K562 (cell line): ENCODE measurements around the gene SEH1L. TPM values are rescaled to one million over a fixed set of nuclear protein-coding genes. Genes with fewer than 3 reads are reported as not detected.
A peak's percentile ranks its signal among the peaks of the same experiment; 100 is the strongest.

ENCODE experiments used
- BRF2 ChIP-seq: IDR thresholded peaks from 3 replicates; pipeline ENCODE4 v1.6.1; 2011; ENCODE audit warnings: borderline replicate concordance, mild to moderate bottlenecking; ENCODE audit not compliant: insufficient read length, insufficient read depth
- CBX1 ChIP-seq: sonication (generic); IDR thresholded peaks from 2 replicates; pipeline ENCODE4 v1.6.1; 2016; ENCODE audit warnings: antibody characterized with exemption, low read depth, mild to moderate bottlenecking
- CBX3 ChIP-seq, 2 experiments: IDR thresholded peaks; 1 replicate in 1 of 2; 2 replicates in 1 of 2; pipeline ENCODE4 v1.6.1; 2012; ENCODE audit warnings: inconsistent platforms in 2 of 2, low read length in 2 of 2, borderline replicate concordance in 1 of 2, control low read depth in 1 of 2
- CREB3L1 ChIP-seq: fragments of 450-650 bp; IDR thresholded peaks from 2 replicates; pipeline ENCODE4 v1.6.1; 2014; ENCODE audit warnings: low read depth, mild to moderate bottlenecking, moderate library complexity, borderline replicate concordance
- GABPB2 ChIP-seq: fragments of 250-450 bp; sonication (Bioruptor Pico); conservative IDR thresholded peaks from 2 replicates; pipeline ENCODE4 v1.5.1; 2021; ENCODE audit warnings: mild to moderate bottlenecking
- HNRNPUL1 ChIP-seq: fragments of 200-400 bp; formaldehyde crosslinking; IDR thresholded peaks from 2 replicates; pipeline ENCODE4 v1.6.1; 2017; ENCODE audit warnings: low read length
- JUND ChIP-seq, 2 experiments: IDR thresholded peaks; 2 replicates in 1 of 2; 3 replicates in 1 of 2; pipeline ENCODE4 v1.6.1; 2011; ENCODE audit warnings: borderline replicate concordance in 2 of 2, low read depth in 2 of 2, low read length in 2 of 2, improper control_type of control experiment in 1 of 2, missing biosample characterization in 1 of 2, missing genetic modification characterization in 1 of 2, missing genetic modification reagents in 1 of 2
- MAZ ChIP-seq, 2 experiments: fragments of 450-650 bp in 1 of 2; sonication (generic) in 1 of 2; formaldehyde crosslinking; IDR thresholded peaks in 1 of 2; conservative IDR thresholded peaks in 1 of 2; 2 replicates each; pipeline versions ENCODE4 v1.4.0 to v1.5.0; 2020; ENCODE audit warnings: mild to moderate bottlenecking in 1 of 2, missing genetic modification reagents in 1 of 2
- MYC ChIP-seq, 2 experiments: fragments of 250-450 bp in 1 of 2; sonication (Bioruptor Pico) in 1 of 2; IDR thresholded peaks; 2 replicates each; pipeline versions ENCODE4 v1.5.1 to v1.6.1; 2012 to 2021; ENCODE audit warnings: low read depth in 2 of 2, borderline replicate concordance in 1 of 2, improper control_type of control experiment in 1 of 2, low read length in 1 of 2, mild to moderate bottlenecking in 1 of 2, moderate library complexity in 1 of 2
- POLR2AphosphoS5 ChIP-seq: IDR thresholded peaks from 2 replicates; pipeline ENCODE4 v1.6.1; 2011; ENCODE audit warnings: mild to moderate bottlenecking, low read depth, low read length, moderate library complexity; ENCODE audit not compliant: control insufficient read depth, insufficient read depth
- RBM14 ChIP-seq: fragments of 200-400 bp; formaldehyde crosslinking; IDR thresholded peaks from 2 replicates; pipeline ENCODE4 v1.6.1; 2018; ENCODE audit warnings: low read depth, mild to moderate bottlenecking, low read length, moderate library complexity, borderline replicate concordance; ENCODE audit not compliant: insufficient read depth
- RCOR1 ChIP-seq, 2 experiments: IDR thresholded peaks; 2 replicates each; pipeline ENCODE4 v1.6.1; 2012; ENCODE audit warnings: low read depth in 2 of 2, low read length in 2 of 2, borderline replicate concordance in 1 of 2, improper control_type of control experiment in 1 of 2
- SAP30 ChIP-seq: fragments of 200-600 bp; sonication (generic); IDR thresholded peaks from 2 replicates; pipeline ENCODE4 v1.6.1; 2012; ENCODE audit warnings: borderline replicate concordance, low read depth, mild to moderate bottlenecking, moderate library complexity, low read length, control low read depth, inconsistent platforms; ENCODE audit not compliant: insufficient read depth, poor library complexity, severe bottlenecking
- SIN3A ChIP-seq, 2 experiments: fragments of 150-350 bp in 1 of 2; IDR thresholded peaks; 2 replicates each; pipeline ENCODE4 v1.6.1; 2011 to 2016; ENCODE audit warnings: borderline replicate concordance in 2 of 2, low read depth in 2 of 2, low read length in 2 of 2, mild to moderate bottlenecking in 2 of 2, moderate library complexity in 2 of 2; ENCODE audit not compliant: control insufficient read depth in 1 of 2
- TAF9B ChIP-seq: fragments of 450-650 bp; IDR thresholded peaks from 2 replicates; pipeline ENCODE4 v1.6.1; 2018; ENCODE audit warnings: mild to moderate bottlenecking; ENCODE audit not compliant: partially characterized antibody
- TARDBP ChIP-seq: fragments of 450-650 bp; IDR thresholded peaks from 2 replicates; pipeline ENCODE4 v1.6.1; 2016
- TCF7L2 ChIP-seq: fragments of 150-350 bp; IDR thresholded peaks from 2 replicates; pipeline ENCODE4 v1.6.1; 2016; ENCODE audit warnings: low read depth, mild to moderate bottlenecking, low read length, moderate library complexity
- TFAP4 ChIP-seq: sonication (generic); formaldehyde crosslinking; IDR thresholded peaks from 2 replicates; pipeline ENCODE4 v1.8.0; 2022; ENCODE audit warnings: missing genetic modification reagents, mild to moderate bottlenecking, moderate library complexity, borderline replicate concordance
- XRCC3 ChIP-seq: fragments of 450-650 bp; IDR thresholded peaks from 2 replicates; pipeline ENCODE4 v1.6.1; 2017; ENCODE audit warnings: mild to moderate bottlenecking, moderate library complexity
- ZNF12 ChIP-seq: sonication (generic); formaldehyde crosslinking; IDR thresholded peaks from 2 replicates; pipeline ENCODE4 v1.4.0; 2020; ENCODE audit warnings: mild to moderate bottlenecking, missing genetic modification reagents
- polyA plus RNA-seq, 8 experiments: library from polyadenylated mRNA; depleted of rRNA in 4 of 8; stranded (reverse) in 5 of 8; unstranded in 3 of 8; fragments of >200 nt; fragmentation: Nextera tagmentation in 2 of 8; fragmentation: Illumina TruSeq in 1 of 8; extraction: Ambion mirVana in 2 of 8; extraction: Trizol in 1 of 8; gene quantifications; 2 replicates each; pipeline versions ENCODE4 v1.2.1 to v1.2.3, GENCODE V29; 2011 to 2014; ENCODE audit warnings: inconsistent platforms in 1 of 8, missing spikeins in 1 of 8
- total RNA-seq, 7 experiments: library from RNA; depleted of rRNA in 6 of 7; stranded (reverse); fragments of >200 nt in 6 of 7; fragmentation: Illumina TruSeq in 2 of 7; extraction: Trizol in 2 of 7; gene quantifications; 2 replicates each; pipeline versions ENCODE4 v1.2.1 to v1.2.3, GENCODE V29; 2011 to 2021; ENCODE audit warnings: low replicate concordance in 1 of 7

SEH1L gene
- total and polyA plus RNA-seq, 9 of the 15 experiments (the other 6 are each of a cell fraction or from before 2014, with no cell fraction given) = 62.2 to 180 (median 108) TPM

- TF ChIP-seq CBX1 (peak; percentile 86), JUND (IDR thresholded peaks at IDR 0.05; ENCODE audit: borderline replicate concordance, low read depth, low read length) (peak; percentile 51; the same call in 1 of the 2 replicates), JUND (tag; IDR thresholded peaks at IDR 0.05; ENCODE audit: borderline replicate concordance, low read depth, low read length) (peak; percentile 16; the same call in 1 of the 3 replicates), ZNF12 (CRISPR knock-in tag) (peak; percentile 73; the same call in 1 of the 2 replicates), XRCC3 (no peak), RCOR1 (IDR thresholded peaks at IDR 0.05; ENCODE audit: borderline replicate concordance in 1 of 2, low read depth in 2 of 2, low read length in 2 of 2) (no peak), TFAP4 (peak; percentile 92), GABPB2 (CRISPR knock-in tag) (no peak), SAP30 (peak; percentile 58), CREB3L1 (0 out of 2 replicates have a peak, but pooled peaks have one; percentile 16), MYC (IDR thresholded peaks at IDR 0.05; ENCODE audit: low read depth, low read length) (peak; percentile 73), MYC (CRISPR knock-in tag; IDR thresholded peaks at IDR 0.05; ENCODE audit: borderline replicate concordance, low read depth) (no peak), SIN3A (IDR thresholded peaks at IDR 0.05; ENCODE audit: borderline replicate concordance in 2 of 2, control insufficient read depth in 1 of 2, low read depth in 2 of 2, low read length in 2 of 2) (peak; percentile 83 to 84; a peak in 3 of 4 replicates), TAF9B (peak; percentile 77), BRF2 (no peak), CBX3 (IDR thresholded peaks at IDR 0.05; ENCODE audit: borderline replicate concordance in 1 of 2, low read length in 2 of 2) (peak in 1 of 2 experiments; percentile 58; a peak in 1 of 3 replicates), HNRNPUL1 (no peak), TARDBP (peak; percentile 75; the same call in 1 of the 2 replicates), MAZ (CRISPR knock-in tag; conservative IDR thresholded peaks at IDR 0.05 in 1 of 2, IDR thresholded peaks at IDR 0.05 in 1 of 2) (peak; percentile 84 to 88), TCF7L2 (no peak), RBM14 (no peak), POLR2AphosphoS5 (peak; percentile 81)
Observed at GRCh38 chr18:12990967-12991820, 43.4 kb downstream of the SEH1L start, which contains the start of gene CEP192 (continued).
